ENCODE results near the gene INO80.

The INO80 gene

DNA sequence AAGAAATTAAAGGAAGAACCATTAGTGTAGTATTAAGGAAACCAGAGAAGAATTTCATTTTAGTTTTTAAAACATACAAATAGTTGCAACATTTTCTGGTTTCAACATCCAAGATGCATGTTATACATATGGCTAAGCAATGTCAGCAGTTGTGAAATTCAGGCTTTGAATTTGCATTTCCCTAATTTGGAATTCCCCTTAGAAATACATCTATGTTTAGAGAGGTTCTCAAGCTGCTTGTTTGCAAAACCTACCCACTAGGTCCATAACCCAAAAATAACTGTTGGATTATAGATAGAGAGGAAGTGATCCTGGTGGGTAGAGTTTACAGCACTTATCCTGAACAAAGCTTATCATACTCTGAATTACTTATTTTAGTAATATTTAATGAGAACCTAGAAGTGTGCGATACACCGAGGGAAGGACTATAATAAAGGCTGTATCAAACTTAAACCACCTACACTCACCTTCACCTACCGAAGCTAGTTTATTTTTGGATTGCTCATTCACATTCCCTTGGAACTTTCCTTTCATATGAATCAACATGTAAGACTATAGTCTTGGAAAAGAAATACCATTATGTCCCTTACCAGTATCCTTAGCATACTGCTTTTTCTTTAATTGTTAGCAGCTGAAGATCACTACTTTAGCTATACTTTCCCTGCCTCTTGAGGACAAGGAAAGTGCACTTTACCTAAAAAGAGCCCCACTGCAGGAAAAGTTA, 102.2 kb downstream of the INO80 start:
- peak; percentile 51 to 86 for DNase-seq (ENCODE audit: low read depth in 2 of 2)
- H3K4me3 ChIP-seq (replicated peaks in 1 of 2; ENCODE audit: low read depth in 2 of 2, low read length in 2 of 2), result no peak overlapping the region
- TF ChIP-seq, protein P1, sequence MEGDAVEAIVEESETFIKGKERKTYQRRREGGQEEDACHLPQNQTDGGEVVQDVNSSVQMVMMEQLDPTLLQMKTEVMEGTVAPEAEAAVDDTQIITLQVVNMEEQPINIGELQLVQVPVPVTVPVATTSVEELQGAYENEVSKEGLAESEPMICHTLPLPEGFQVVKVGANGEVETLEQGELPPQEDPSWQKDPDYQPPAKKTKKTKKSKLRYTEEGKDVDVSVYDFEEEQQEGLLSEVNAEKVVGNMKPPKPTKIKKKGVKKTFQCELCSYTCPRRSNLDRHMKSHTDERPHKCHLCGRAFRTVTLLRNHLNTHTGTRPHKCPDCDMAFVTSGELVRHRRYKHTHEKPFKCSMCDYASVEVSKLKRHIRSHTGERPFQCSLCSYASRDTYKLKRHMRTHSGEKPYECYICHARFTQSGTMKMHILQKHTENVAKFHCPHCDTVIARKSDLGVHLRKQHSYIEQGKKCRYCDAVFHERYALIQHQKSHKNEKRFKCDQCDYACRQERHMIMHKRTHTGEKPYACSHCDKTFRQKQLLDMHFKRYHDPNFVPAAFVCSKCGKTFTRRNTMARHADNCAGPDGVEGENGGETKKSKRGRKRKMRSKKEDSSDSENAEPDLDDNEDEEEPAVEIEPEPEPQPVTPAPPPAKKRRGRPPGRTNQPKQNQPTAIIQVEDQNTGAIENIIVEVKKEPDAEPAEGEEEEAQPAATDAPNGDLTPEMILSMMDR (IDR thresholded peaks at IDR 0.05; ENCODE audit: low read depth, low read length), result no peak

DNA sequence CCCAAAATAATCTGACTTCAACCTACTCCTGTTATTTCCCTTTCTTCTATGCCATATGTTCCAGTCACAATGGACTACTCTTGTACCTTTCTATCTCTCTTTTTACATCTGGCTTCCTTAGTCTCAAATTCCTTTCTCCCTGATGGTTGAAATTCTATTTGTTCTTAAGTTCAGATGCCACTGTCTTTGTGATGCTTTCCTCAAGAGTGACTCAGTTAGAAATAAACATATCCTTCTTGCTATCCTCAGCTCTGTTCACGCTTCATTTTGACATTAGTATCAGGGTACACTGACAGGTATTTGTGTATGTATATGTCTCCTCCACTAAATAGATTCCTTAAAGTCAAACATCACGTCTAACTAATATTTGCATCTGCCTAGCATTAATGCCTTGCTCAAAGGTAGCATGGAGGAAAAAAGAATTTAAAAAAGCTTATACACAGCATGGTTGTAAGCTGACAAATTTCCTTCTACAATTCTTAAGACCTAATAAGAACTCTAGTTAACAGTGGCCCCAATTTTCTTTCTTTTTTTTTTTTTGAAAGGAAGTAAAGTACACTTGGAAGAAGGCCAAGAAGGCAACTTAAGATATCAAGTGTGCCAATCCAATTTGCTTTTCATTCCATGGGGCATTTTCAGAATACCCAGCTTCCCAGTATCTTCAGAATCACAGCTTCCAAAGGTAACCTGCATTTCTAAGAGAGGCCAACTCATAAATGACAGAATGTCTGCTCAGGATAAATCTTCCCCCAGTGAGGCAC, 104.8 kb downstream of the INO80 start:
- H3K4me3 ChIP-seq (replicated peaks in 1 of 2; ENCODE audit: low read depth in 2 of 2, low read length in 2 of 2), result no peak overlapping the region
- DNase-seq (ENCODE audit: low read depth in 2 of 2), result peak; percentile 8 to 38
- TF ChIP-seq, protein P1 (IDR thresholded peaks at IDR 0.05; ENCODE audit: low read depth, low read length), result no peak

DNA sequence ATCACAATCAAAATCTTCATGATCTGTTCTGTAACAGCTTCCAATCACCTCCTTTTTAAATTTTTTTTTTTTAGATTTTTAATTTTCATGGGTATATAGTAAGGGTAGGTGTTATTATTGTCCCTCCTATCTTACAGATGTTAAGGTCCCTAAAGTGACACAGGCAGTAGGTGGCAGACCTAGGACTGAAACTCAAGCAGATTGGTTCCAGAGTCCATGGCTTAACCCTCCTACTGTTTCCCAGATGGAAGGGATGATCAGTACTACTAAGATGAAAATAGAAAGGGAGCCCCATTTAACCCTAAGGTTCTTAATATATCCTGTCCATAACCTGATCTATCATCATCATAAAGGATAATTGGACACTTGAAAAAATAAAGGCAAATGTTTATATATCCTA, 105.7 kb downstream of the INO80 start:
- no peak overlapping the region for H3K4me3 ChIP-seq (replicated peaks in 1 of 2; ENCODE audit: low read depth in 2 of 2, low read length in 2 of 2)
- no peak for DNase-seq (ENCODE audit: low read depth in 2 of 2)
- TF ChIP-seq, protein P1 (IDR thresholded peaks at IDR 0.05; ENCODE audit: low read depth, low read length), result no peak

DNA sequence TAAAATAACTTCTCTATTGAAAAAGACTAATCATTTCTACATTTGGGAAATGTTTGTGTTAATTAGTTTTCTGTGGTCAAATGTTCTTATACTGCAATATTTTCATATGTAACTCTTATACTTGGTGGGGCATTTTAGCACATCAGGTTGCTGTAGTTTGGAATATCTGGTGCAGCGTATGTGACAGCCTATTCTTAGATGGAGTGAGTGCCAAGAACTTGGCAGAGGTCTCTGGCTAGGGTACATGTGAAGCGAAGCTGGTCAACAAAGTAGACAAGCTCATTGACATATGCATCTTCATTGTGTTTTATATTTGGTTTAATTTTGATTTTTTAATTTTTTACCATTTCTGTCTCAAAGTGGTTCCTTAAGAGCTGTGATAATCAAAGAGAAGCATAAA, 109.6 kb downstream of the INO80 start:
- TF ChIP-seq, protein P1 (IDR thresholded peaks at IDR 0.05; ENCODE audit: low read depth, low read length), result no peak
- no peak for DNase-seq (ENCODE audit: low read depth in 2 of 2)
- no peak overlapping the region for H3K4me3 ChIP-seq (replicated peaks in 1 of 2; ENCODE audit: low read depth in 2 of 2, low read length in 2 of 2)

DNA sequence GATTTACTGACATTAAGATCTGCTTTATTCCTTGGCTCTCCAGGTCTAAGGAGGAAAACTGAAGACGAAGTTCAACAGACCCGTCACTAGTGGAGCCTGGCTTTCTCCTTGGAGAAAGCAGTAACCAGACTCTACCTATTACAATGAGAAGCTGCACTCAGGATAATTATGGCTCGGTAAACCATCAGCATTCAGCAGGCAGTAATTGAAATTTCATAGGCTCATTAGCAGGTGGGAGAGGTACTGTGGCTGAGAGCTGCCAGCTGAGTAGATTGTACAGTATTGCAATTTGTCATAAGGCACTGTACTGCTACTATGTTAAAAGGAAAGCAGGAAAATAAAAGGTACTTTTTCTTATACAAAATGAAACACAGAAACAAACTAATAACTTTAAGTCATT, 111.6 kb downstream of the INO80 start:
- TF ChIP-seq, protein P1 (IDR thresholded peaks at IDR 0.05; ENCODE audit: low read depth, low read length), result no peak
- DNase-seq (ENCODE audit: low read depth in 2 of 2), result no peak
- H3K4me3 ChIP-seq (replicated peaks in 1 of 2; ENCODE audit: low read depth in 2 of 2, low read length in 2 of 2), result no peak overlapping the region

DNA sequence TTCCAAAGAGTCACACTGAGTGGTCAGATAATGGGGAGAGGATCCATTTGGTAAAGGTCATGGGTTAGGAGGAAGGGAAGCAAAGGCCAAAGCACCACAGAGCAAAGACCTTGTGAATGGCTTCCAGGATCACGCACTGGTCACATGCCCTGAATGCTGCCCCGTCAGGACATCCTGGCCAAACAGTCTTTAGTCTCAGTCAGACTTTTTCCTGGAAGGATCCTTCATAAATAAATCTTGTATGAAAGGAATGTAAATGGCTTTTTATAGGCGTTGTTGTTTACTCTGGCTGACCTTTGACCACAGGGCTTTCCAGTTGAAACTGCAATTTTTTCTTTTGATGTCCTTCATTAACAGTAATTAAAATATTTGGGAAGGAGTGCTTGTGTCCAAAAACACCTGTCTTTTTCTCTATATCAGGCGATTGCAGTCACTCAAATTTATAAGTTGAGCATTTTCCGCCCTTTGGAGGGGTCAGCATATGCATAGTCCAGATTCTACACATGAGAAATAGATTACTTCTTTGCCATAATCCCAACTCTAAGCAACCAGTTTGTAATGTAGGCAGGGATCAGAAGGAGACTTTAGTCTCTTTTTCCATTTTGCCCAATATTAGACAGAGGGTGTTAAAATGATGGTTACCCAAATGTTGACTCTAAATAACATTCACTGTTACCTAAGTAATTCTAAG, 114.4 kb downstream of the INO80 start:
- H3K4me3 ChIP-seq (replicated peaks in 1 of 2; ENCODE audit: low read depth in 2 of 2, low read length in 2 of 2), result no peak overlapping the region
- TF ChIP-seq, protein P1 (IDR thresholded peaks at IDR 0.05; ENCODE audit: low read depth, low read length), result no peak

More for the DNA sequence above, 114.4 kb downstream of the INO80 start:
- DNase-seq (ENCODE audit: low read depth in 2 of 2), result no peak
